ENCODE data around the gene TPM2. TPM values are rescaled to one million over a fixed set of nuclear protein-coding genes. Genes with fewer than 3 reads are reported as not detected.

The TPM2 gene
- total RNA-seq, 1 donor from 2014 or later, result 460 TPM

- intact Hi-C loops (cut with DNase I), result no loop called here
- Histone ChIP-seq H3K27ac (no peak overlapping the region), H3K4me1 (no peaks in the 10 kb centered on the region), H3K27me3 (no peaks in the 10 kb centered on the region), H3K9me3 (no peaks in the 10 kb centered on the region), H3K4me3 (no peak overlapping the region), H3K36me3 (peaks cover 16 to 100% of the 10 kb centered on the region in 2 donors)
- no peak for DNase-seq (ENCODE audit: extremely low spot score in 2 of 2)
- TF ChIP-seq POLR2AphosphoS5 (IDR thresholded peaks at IDR 0.05; ENCODE audit: insufficient read depth in 1 of 2, low read depth in 1 of 2) (peak in 1 of 2 donors; percentile 6), POLR2A (IDR thresholded peaks at IDR 0.05) (no peak)
These were observed 14.4 kb upstream of the TPM2 start for GRCh38 chr9:35703906-35704672.

DNA sequence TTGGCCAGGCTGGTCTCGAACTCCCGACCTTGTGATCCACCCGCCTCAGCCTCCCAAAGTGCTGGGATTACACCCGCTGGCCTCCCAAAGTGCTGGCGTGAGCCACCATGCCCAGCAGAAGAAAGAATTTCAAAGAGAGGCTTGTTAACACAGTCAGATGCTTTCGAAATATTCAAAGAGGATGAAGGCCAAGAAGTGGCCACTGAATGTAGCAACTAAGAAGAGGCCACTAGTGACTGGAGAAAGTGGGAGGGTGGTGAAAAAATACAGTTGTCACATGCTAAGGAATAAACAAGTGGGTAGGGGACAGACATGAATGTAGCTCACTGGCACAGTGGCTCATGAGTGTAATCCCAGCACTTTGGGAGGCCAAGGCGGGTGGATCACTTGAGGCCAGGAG is 13.0 kb upstream of the TPM2 start:
- TF ChIP-seq, protein P1, sequence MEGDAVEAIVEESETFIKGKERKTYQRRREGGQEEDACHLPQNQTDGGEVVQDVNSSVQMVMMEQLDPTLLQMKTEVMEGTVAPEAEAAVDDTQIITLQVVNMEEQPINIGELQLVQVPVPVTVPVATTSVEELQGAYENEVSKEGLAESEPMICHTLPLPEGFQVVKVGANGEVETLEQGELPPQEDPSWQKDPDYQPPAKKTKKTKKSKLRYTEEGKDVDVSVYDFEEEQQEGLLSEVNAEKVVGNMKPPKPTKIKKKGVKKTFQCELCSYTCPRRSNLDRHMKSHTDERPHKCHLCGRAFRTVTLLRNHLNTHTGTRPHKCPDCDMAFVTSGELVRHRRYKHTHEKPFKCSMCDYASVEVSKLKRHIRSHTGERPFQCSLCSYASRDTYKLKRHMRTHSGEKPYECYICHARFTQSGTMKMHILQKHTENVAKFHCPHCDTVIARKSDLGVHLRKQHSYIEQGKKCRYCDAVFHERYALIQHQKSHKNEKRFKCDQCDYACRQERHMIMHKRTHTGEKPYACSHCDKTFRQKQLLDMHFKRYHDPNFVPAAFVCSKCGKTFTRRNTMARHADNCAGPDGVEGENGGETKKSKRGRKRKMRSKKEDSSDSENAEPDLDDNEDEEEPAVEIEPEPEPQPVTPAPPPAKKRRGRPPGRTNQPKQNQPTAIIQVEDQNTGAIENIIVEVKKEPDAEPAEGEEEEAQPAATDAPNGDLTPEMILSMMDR (IDR thresholded peaks at IDR 0.05), result no peak
- no peak for TF ChIP-seq POLR2A (IDR thresholded peaks at IDR 0.05)
- no peak for TF ChIP-seq POLR2AphosphoS5 (IDR thresholded peaks at IDR 0.05; ENCODE audit: insufficient read depth in 1 of 2, low read depth in 1 of 2)
- no peak overlapping the region for H3K27ac ChIP-seq
- H3K4me3 ChIP-seq, result no peak overlapping the region
- peaks cover 16 to 100% of the 10 kb centered on the region in 2 donors for H3K36me3 ChIP-seq
- H3K4me1 ChIP-seq, result no peaks in the 10 kb centered on the region
- no peaks in the 10 kb centered on the region for H3K27me3 ChIP-seq
- intact Hi-C loops (cut with DNase I), result no loop called here
- H3K9me3 ChIP-seq, result no peaks in the 10 kb centered on the region
- no peak for DNase-seq (ENCODE audit: extremely low spot score in 2 of 2)

DNA sequence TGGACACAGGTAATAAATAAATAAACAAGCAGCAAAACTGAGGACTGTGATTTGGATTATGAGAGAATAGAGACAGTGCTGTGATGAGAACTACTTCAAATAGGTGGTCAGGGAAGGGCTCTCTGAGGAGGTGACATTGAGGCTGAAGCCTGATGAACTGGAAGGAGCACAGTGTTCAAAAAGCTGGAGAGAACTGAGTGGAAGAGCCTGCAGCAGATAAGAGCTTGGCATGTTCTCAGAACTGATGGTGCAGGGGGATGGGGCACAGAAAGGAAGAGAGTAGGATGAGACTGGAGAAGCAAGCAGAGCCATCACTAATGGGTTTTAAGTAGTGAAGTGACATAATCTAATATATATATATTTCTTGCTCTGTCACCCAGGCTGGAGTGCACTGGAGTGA is 11.2 kb upstream of the TPM2 start:
- no peak overlapping the region for H3K27ac ChIP-seq
- no peak for DNase-seq (ENCODE audit: extremely low spot score in 2 of 2)
- TF ChIP-seq POLR2AphosphoS5 (IDR thresholded peaks at IDR 0.05; ENCODE audit: insufficient read depth in 1 of 2, low read depth in 1 of 2) (no peak), POLR2A (IDR thresholded peaks at IDR 0.05) (no peak)
- TF ChIP-seq, protein P1 (IDR thresholded peaks at IDR 0.05), result no peak
- H3K4me1 ChIP-seq, result no peaks in the 10 kb centered on the region
- intact Hi-C loops (cut with DNase I), result no loop called here
- H3K27me3 ChIP-seq, result no peaks in the 10 kb centered on the region
- H3K4me3 ChIP-seq, result no peak overlapping the region
- H3K36me3 ChIP-seq, result peaks cover 14 to 90% of the 10 kb centered on the region in 2 donors
- no peaks in the 10 kb centered on the region for H3K9me3 ChIP-seq

DNA sequence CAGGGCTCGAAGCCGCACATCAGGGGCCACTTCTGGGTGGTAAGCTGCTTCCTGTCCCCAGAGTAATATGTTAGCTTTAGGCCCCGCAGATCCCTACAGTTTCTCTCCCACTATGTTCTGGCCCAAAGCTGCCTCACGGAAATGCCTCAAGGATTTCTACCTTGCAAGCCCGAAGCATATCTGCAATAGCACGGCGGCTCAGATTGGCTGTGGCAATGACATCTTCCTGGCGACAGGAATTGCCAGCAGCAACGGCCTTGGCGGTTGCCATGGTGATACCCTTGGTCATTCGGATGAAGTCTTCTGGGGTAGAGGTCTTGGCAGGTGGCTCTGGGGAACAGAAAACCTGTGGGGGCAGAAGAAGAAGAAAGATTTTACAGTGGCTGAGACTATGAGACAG is 10.3 kb upstream of the TPM2 start:
- TF ChIP-seq, protein P1 (IDR thresholded peaks at IDR 0.05), result no peak
- TF ChIP-seq POLR2AphosphoS5 (IDR thresholded peaks at IDR 0.05; ENCODE audit: insufficient read depth in 1 of 2, low read depth in 1 of 2) (no peak), POLR2A (IDR thresholded peaks at IDR 0.05) (no peak)
- no peaks in the 10 kb centered on the region for H3K4me1 ChIP-seq
- H3K9me3 ChIP-seq, result no peaks in the 10 kb centered on the region
- no peaks in the 10 kb centered on the region for H3K27me3 ChIP-seq
- H3K4me3 ChIP-seq, result no peak overlapping the region
- DNase-seq (ENCODE audit: extremely low spot score in 2 of 2), result no peak
- intact Hi-C loops (cut with DNase I), result no loop called here
- no peak overlapping the region for H3K27ac ChIP-seq
- peaks cover 12 to 80% of the 10 kb centered on the region in 2 donors for H3K36me3 ChIP-seq

DNA sequence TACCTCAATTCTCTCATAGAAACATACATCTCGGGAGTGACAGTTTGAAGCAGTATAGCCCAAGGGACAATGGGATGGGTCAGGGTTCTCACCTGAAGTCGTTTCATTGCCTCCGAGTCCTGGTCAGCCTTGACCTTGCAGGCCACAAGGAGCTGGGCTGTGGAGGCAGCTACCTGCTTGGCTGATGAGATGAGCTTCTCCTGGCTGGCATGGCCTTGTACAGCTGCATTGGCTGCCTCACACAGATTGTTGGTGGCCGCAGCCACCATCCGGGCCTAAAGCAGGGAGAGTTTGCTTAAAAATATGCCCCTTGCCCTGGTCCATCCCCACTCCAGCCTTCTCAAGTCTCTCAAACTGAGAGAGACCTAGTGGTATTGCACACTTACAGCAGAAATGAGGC is 8.5 kb upstream of the TPM2 start:
- no peak overlapping the region for H3K4me3 ChIP-seq
- H3K9me3 ChIP-seq, result no peaks in the 10 kb centered on the region
- intact Hi-C loops (cut with DNase I), result no loop called here
- H3K27ac ChIP-seq, result no peak overlapping the region
- DNase-seq (ENCODE audit: extremely low spot score in 2 of 2), result no peak
- no peaks in the 10 kb centered on the region for H3K4me1 ChIP-seq
- TF ChIP-seq POLR2AphosphoS5 (IDR thresholded peaks at IDR 0.05; ENCODE audit: insufficient read depth in 1 of 2, low read depth in 1 of 2), result no peak
- no peak for TF ChIP-seq POLR2A (IDR thresholded peaks at IDR 0.05)
- TF ChIP-seq, protein P1 (IDR thresholded peaks at IDR 0.05), result no peak
- H3K27me3 ChIP-seq, result no peaks in the 10 kb centered on the region
- H3K36me3 ChIP-seq, result peaks cover 5 to 62% of the 10 kb centered on the region in 2 donors
